Tibial nerve (tissue), 4 donors: ENCODE data around the gene SEZ6. TPM values are rescaled to one million over a fixed set of nuclear protein-coding genes. Genes with fewer than 3 reads are reported as not detected.

ENCODE experiments used
- DNase-seq, 2 donors: peaks; one replicate each; pipeline ENCODE4 v3.0.0-alpha.2; 2019; ENCODE audit warnings: low spot score in 2 of 2
- H3K27ac ChIP-seq, 4 donors: fragments of 200-600 bp; sonication (generic) in 3 of 4; one replicate each; pipeline ENCODE4 v1.5.1; 2017 to 2019; ENCODE audit warnings: mild to moderate bottlenecking in 1 of 4
- H3K27me3 ChIP-seq, 2 donors: fragments of 200-600 bp; sonication (generic) in 1 of 2; one replicate each; pipeline versions ENCODE4 v1.5.1 to v1.6.0; 2017 to 2019
- H3K36me3 ChIP-seq, 3 donors: fragments of 200-600 bp; sonication (generic); one replicate each; pipeline ENCODE4 v1.5.1; 2018 to 2019
- H3K4me1 ChIP-seq, 4 donors: fragments of 200-600 bp; sonication (generic) in 3 of 4; one replicate each; pipeline ENCODE4 v1.5.1; 2017 to 2019
- H3K4me3 ChIP-seq, 4 donors: fragments of 200-600 bp; sonication (generic) in 3 of 4; one replicate each; pipeline ENCODE4 v1.5.1; 2017 to 2019; ENCODE audit warnings: mild to moderate bottlenecking in 1 of 4, moderate library complexity in 1 of 4
- H3K9me3 ChIP-seq, 4 donors: fragments of 200-600 bp; sonication (generic) in 3 of 4; one replicate each; pipeline ENCODE4 v1.5.1; 2017 to 2019
- EP300 ChIP-seq, 2 donors: sonication (generic); formaldehyde crosslinking; IDR thresholded peaks; one replicate each; pipeline ENCODE4 v1.6.1; 2017; ENCODE audit warnings: antibody characterized with exemption in 2 of 2, mild to moderate bottlenecking in 1 of 2
- POLR2A ChIP-seq, 2 donors: fragments of 450-650 bp; IDR thresholded peaks; one replicate each; pipeline ENCODE4 v1.6.1; 2017; ENCODE audit warnings: antibody characterized with exemption in 2 of 2, mild to moderate bottlenecking in 2 of 2, moderate library complexity in 2 of 2
- whole genome bisulfite sequencing, 2 donors: methylation state at CpG; one replicate each; pipeline ENCODE4 v1.1.5; 2018; 5-methylcytosine and 5-hydroxymethylcytosine counted together
- total RNA-seq, 4 donors: library from RNA; depleted of rRNA; stranded (reverse); fragments of >200 nt; gene quantifications; one replicate each; pipeline ENCODE4 v1.1.0, GENCODE V29; 2016
- TF ChIP-seq, protein P1 (sequence below), 5 experiments: fragments of 200-600 bp in 3 of 5; fragments of 450-650 bp in 2 of 5; sonication (generic) in 3 of 5; IDR thresholded peaks; one replicate each; pipeline ENCODE4 v1.5.1; 2016 to 2019; ENCODE audit warnings: antibody characterized with exemption in 5 of 5, mild to moderate bottlenecking in 3 of 5, moderate library complexity in 2 of 5

The SEZ6 gene
- total RNA-seq, result not detected

- TF ChIP-seq EP300 (IDR thresholded peaks at IDR 0.05), result no peak
- TF ChIP-seq, protein P1, sequence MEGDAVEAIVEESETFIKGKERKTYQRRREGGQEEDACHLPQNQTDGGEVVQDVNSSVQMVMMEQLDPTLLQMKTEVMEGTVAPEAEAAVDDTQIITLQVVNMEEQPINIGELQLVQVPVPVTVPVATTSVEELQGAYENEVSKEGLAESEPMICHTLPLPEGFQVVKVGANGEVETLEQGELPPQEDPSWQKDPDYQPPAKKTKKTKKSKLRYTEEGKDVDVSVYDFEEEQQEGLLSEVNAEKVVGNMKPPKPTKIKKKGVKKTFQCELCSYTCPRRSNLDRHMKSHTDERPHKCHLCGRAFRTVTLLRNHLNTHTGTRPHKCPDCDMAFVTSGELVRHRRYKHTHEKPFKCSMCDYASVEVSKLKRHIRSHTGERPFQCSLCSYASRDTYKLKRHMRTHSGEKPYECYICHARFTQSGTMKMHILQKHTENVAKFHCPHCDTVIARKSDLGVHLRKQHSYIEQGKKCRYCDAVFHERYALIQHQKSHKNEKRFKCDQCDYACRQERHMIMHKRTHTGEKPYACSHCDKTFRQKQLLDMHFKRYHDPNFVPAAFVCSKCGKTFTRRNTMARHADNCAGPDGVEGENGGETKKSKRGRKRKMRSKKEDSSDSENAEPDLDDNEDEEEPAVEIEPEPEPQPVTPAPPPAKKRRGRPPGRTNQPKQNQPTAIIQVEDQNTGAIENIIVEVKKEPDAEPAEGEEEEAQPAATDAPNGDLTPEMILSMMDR (IDR thresholded peaks at IDR 0.05), result peak in 3 of 5 experiments; percentile 17 to 47 (median 21)
- H3K36me3 ChIP-seq, result no peaks in the 10 kb centered on the region
- peak within 1 kb of the TSS in 1 of 4 donors; percentile 24 for H3K4me3 ChIP-seq
- peaks cover 0 to 13% (median 1%) of the 10 kb centered on the region in 4 donors for H3K4me1 ChIP-seq
- H3K9me3 ChIP-seq, result peaks cover 0 to 3% (median 0%) of the 10 kb centered on the region in 4 donors
- DNase-seq, result peak in 1 of 2 donors; percentile 38
- H3K27ac ChIP-seq, result no peak within 1 kb of the TSS
- WGBS, 2 donors, result 6 to 11% methylated on average over 9 to 14 of the region's 43 CpGs
- H3K27me3 ChIP-seq, result peaks cover 0 to 86% of the 10 kb centered on the region in 2 donors
Measured at GRCh38 chr17:29005936-29006511, at the start of gene SEZ6. SEZ6 (minus strand) TSS chr17:29006033; CDS start chr17:29005869, 164 bp downstream.

DNA sequence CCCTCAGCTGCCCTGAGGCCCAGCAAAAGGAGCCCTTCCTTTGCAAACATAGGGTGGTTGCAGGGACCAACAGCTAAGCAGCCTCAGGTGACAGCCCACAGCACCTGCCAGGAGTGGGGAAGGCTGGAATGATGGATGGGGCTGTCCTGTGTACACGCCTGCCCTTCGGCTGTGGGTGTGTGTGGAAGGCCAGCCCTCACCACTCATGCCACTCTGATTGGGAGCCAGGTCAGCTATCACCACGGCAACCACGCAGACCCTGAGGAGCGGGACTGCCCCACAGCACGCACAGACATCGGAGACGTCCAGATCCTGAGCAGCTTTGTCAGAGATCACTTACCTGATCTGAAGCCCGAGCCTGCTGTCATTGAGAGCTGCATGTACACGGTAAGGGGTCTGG lies 49.0 kb upstream of the SEZ6 start:
- H3K36me3 ChIP-seq, result no peaks in the 10 kb centered on the region
- TF ChIP-seq, protein P1 (IDR thresholded peaks at IDR 0.05), result no peak
- TF ChIP-seq EP300 (IDR thresholded peaks at IDR 0.05), result no peak
- no peak for TF ChIP-seq POLR2A (IDR thresholded peaks at IDR 0.05)
- no peaks in the 10 kb centered on the region for H3K4me1 ChIP-seq
- no peaks in the 10 kb centered on the region for H3K9me3 ChIP-seq
- H3K27ac ChIP-seq, result no peak overlapping the region
- no peak for DNase-seq
- no peak overlapping the region for H3K4me3 ChIP-seq
- WGBS, 2 donors, result 52 to 55% methylated on average over 2 to 8 of the region's 10 CpGs
- H3K27me3 ChIP-seq, result no peaks in the 10 kb centered on the region

GRCh38 chr17:29051731-29052130 lies 45.9 kb upstream of the SEZ6 start:
- H3K27ac ChIP-seq, result no peak overlapping the region
- H3K9me3 ChIP-seq, result no peaks in the 10 kb centered on the region
- no peaks in the 10 kb centered on the region for H3K36me3 ChIP-seq
- DNase-seq, result no peak
- H3K27me3 ChIP-seq, result no peaks in the 10 kb centered on the region
- H3K4me1 ChIP-seq, result no peaks in the 10 kb centered on the region
- 61 to 68% methylated on average over 6 of the region's 6 CpGs for WGBS, 2 donors
- TF ChIP-seq, protein P1 (IDR thresholded peaks at IDR 0.05), result no peak
- no peak for TF ChIP-seq EP300 (IDR thresholded peaks at IDR 0.05)
- no peak for TF ChIP-seq POLR2A (IDR thresholded peaks at IDR 0.05)
- no peak overlapping the region for H3K4me3 ChIP-seq

DNA sequence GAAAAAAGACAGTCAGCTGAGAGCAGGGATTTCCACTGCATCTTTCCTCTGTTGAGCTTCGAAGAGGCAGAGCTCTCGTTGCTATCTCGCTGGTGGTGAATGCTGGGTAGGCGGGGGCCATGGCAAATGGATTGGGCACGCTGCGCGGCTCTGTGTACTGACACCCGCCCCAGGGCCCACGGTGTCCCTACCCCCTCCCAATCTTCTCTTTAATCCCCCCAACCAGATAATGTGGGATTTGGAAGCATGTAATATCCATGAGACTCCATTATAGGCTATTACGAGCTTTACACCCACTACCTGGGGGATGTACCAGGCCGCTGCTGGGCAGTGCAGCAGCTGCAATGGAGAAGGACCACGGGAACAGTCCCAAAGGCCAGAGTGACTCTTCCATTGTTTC lies 45.4 kb upstream of the SEZ6 start:
- Histone ChIP-seq H3K27ac (no peak overlapping the region), H3K27me3 (no peaks in the 10 kb centered on the region), H3K4me3 (no peak overlapping the region), H3K9me3 (no peaks in the 10 kb centered on the region), H3K36me3 (no peaks in the 10 kb centered on the region), H3K4me1 (no peaks in the 10 kb centered on the region)
- TF ChIP-seq, protein P1 (IDR thresholded peaks at IDR 0.05), result no peak
- TF ChIP-seq POLR2A (IDR thresholded peaks at IDR 0.05) (no peak), EP300 (IDR thresholded peaks at IDR 0.05) (no peak)
- 73 to 75% methylated on average over 12 of the region's 12 CpGs for WGBS, 2 donors
- no peak for DNase-seq

DNA sequence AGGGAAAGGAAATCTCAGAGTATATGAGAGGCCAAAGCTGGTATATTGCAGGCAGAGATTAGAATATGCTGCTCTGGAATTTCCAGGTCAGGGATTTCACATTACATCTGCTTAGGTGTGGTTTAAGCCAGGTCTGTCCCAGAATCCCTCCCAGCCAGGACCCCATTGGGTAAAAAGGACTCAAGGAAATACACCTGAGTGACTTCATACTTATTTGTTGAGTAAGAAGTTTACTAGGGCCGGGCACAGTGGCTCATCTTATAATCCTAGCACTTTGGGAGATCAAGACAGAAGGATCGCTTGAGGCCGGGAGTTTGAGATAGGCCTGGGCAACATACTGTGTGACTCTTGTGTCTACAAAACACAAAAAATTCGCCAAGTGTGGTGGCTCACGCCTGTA lies 44.3 kb upstream of the SEZ6 start:
- Histone ChIP-seq H3K36me3 (no peaks in the 10 kb centered on the region), H3K27ac (no peak overlapping the region), H3K4me3 (no peak overlapping the region), H3K9me3 (no peaks in the 10 kb centered on the region), H3K27me3 (no peaks in the 10 kb centered on the region), H3K4me1 (no peaks in the 10 kb centered on the region)
- DNase-seq, result no peak
- WGBS, 2 donors, result 92 to 98% methylated on average over 5 of the region's 5 CpGs
- TF ChIP-seq, protein P1 (IDR thresholded peaks at IDR 0.05), result no peak
- TF ChIP-seq EP300 (IDR thresholded peaks at IDR 0.05) (no peak), POLR2A (IDR thresholded peaks at IDR 0.05) (no peak)
